Mammary epithelial cell (primary cell): Measurements from ENCODE around the gene BATF.

Experiments used
- EZH2 ChIP-seq: IDR thresholded peaks from 2 replicates; pipeline ENCODE4 v1.6.1; 2012; ENCODE audit warnings: low read length, inconsistent platforms, borderline replicate concordance
- TF ChIP-seq, protein P1 (sequence below), 2 donors: IDR thresholded peaks in 1 of 2; conservative IDR thresholded peaks in 1 of 2; 2 replicates each; pipeline ENCODE4 v1.5.1; 2011 to 2012; ENCODE audit warnings: inconsistent platforms in 2 of 2, low read length in 2 of 2, mild to moderate bottlenecking in 2 of 2, control low read depth in 1 of 2, low read depth in 1 of 2; ENCODE audit not compliant: insufficient read depth in 1 of 2; ENCODE audit errors: extremely low read depth in 1 of 2

DNA sequence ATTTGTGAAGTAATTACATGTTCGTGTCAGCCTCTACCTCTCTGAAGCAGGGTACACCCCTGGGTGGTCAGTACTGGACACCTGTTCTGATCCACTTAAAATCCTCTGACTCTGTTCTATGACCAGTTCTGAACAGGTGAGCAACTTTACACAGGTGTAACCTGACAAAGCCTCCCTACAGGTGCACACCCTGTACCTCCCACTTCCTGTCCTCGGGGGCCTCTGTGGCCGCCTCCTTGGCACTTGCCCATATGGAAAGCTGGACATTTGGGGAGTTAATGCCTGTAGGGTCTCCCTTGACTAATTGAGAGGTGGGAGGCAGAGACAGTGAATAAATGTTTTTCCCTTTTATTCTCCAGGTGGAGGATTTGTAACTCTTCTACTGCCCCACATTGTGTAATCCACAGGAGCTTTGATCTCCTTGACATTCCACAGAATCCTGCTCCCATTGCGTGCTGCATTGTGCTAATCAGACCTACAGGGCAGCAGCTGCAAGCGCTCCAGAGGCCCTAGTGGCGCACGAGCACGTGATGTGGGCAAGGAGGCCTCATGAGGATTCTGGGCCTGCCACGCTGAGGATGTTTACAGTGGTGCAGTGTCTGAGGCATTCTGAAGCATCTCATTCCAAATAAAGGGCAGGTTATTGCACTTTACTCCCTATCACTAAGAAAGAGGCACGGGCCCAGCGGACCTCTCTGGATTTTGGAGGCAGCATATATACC is 45.8 kb upstream of the BATF start:
- TF ChIP-seq, protein P1, sequence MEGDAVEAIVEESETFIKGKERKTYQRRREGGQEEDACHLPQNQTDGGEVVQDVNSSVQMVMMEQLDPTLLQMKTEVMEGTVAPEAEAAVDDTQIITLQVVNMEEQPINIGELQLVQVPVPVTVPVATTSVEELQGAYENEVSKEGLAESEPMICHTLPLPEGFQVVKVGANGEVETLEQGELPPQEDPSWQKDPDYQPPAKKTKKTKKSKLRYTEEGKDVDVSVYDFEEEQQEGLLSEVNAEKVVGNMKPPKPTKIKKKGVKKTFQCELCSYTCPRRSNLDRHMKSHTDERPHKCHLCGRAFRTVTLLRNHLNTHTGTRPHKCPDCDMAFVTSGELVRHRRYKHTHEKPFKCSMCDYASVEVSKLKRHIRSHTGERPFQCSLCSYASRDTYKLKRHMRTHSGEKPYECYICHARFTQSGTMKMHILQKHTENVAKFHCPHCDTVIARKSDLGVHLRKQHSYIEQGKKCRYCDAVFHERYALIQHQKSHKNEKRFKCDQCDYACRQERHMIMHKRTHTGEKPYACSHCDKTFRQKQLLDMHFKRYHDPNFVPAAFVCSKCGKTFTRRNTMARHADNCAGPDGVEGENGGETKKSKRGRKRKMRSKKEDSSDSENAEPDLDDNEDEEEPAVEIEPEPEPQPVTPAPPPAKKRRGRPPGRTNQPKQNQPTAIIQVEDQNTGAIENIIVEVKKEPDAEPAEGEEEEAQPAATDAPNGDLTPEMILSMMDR (conservative IDR thresholded peaks at IDR 0.05 in 1 of 2, IDR thresholded peaks at IDR 0.05 in 1 of 2; ENCODE audit: extremely low read depth in 1 of 2, insufficient read depth in 1 of 2, low read depth in 1 of 2, low read length in 2 of 2), result no peak
- TF ChIP-seq EZH2, result no peak
